ENCODE data around the gene ABLIM3. TPM values are rescaled to one million over a fixed set of nuclear protein-coding genes. Genes with fewer than 3 reads are reported as not detected.

ABLIM3 gene
- total and polyA plus RNA-seq, 4 experiments from 2014 or later: not detected

GRCh38 chr5:149299451-149300054 lies 158.3 kb downstream of the ABLIM3 start:
- H3K9me3 Mint-ChIP-seq: no peaks in the 10 kb centered on the region
- Histone ChIP-seq H3K27me3 (ENCODE audit: insufficient read depth, low read length) (peaks cover 3% of the 10 kb centered on the region), H3K36me3 (ENCODE audit: insufficient read depth, low read length) (no peaks in the 10 kb centered on the region), H3K9me3 (ENCODE audit: control insufficient read depth in 1 of 2, low read length in 2 of 2) (no peaks in the 10 kb centered on the region), H3K4me3 (ENCODE audit: low read length in 2 of 2) (no peak overlapping the region), H3K27ac (ENCODE audit: low read depth, low read length) (no peak overlapping the region), H3K4me1 (ENCODE audit: insufficient read depth, low read length) (peaks cover 9% of the 10 kb centered on the region)
- intact Hi-C loops (cut with micrococcal nuclease): no loop called here
- H3K27me3 Mint-ChIP-seq: peaks cover 7 to 11% of the 10 kb centered on the region in 2 donors
- no peak overlapping the region for H3K27ac Mint-ChIP-seq
- ChIA-PET POLR2A (ENCODE audit: partially characterized antibody) (no interaction called here), CTCF (ENCODE audit: partially characterized antibody) (interaction anchor here (1.2 to 1.5 kb wide), 3 partner anchors 18 to 135 kb away, joined by 3 to 4 read pairs (median 3); no protein-coding TSS in a partner anchor)
- H3K4me1 Mint-ChIP-seq: peaks cover 6 to 8% (median 7%) of the 10 kb centered on the region in 4 donors
- H3K36me3 Mint-ChIP-seq: no peaks in the 10 kb centered on the region
- no peak overlapping the region for H3K4me3 Mint-ChIP-seq
- no peak for DNase-seq

GRCh38 chr5:149300441-149300840 lies 159.1 kb downstream of the ABLIM3 start:
- peaks cover 3% of the 10 kb centered on the region for H3K4me1 ChIP-seq (ENCODE audit: insufficient read depth, low read length)
- no peak overlapping the region for H3K27ac ChIP-seq (ENCODE audit: low read depth, low read length)
- ChIA-PET POLR2A (ENCODE audit: partially characterized antibody) (no interaction called here), CTCF (ENCODE audit: partially characterized antibody) (interaction anchor here (1.2 to 1.5 kb wide), 4 partner anchors 17 to 134 kb away, joined by 3 to 4 read pairs (median 3); no protein-coding TSS in a partner anchor)
- Mint-ChIP-seq H3K27ac (no peak overlapping the region), H3K4me3 (no peak overlapping the region), H3K9me3 (no peaks in the 10 kb centered on the region), H3K36me3 (no peaks in the 10 kb centered on the region), H3K27me3 (peaks cover 2 to 6% of the 10 kb centered on the region in 2 donors), H3K4me1 (peaks cover 0 to 2% (median under 1%) of the 10 kb centered on the region in 4 donors)
- no peak overlapping the region for H3K4me3 ChIP-seq (ENCODE audit: low read length in 2 of 2)
- intact Hi-C loops (cut with micrococcal nuclease): no loop called here
- H3K36me3 ChIP-seq (ENCODE audit: insufficient read depth, low read length): no peaks in the 10 kb centered on the region
- H3K27me3 ChIP-seq (ENCODE audit: insufficient read depth, low read length): peaks cover 3% of the 10 kb centered on the region
- H3K9me3 ChIP-seq (ENCODE audit: control insufficient read depth in 1 of 2, low read length in 2 of 2): no peaks in the 10 kb centered on the region
- DNase-seq: no peak

- Histone ChIP-seq H3K4me1 (ENCODE audit: insufficient read depth, low read length) (no peaks in the 10 kb centered on the region), H3K4me3 (ENCODE audit: low read length in 2 of 2) (no peak overlapping the region), H3K9me3 (ENCODE audit: control insufficient read depth in 1 of 2, low read length in 2 of 2) (no peaks in the 10 kb centered on the region), H3K27ac (ENCODE audit: low read depth, low read length) (no peak overlapping the region), H3K27me3 (ENCODE audit: insufficient read depth, low read length) (no peaks in the 10 kb centered on the region), H3K36me3 (ENCODE audit: insufficient read depth, low read length) (no peaks in the 10 kb centered on the region)
- Mint-ChIP-seq H3K36me3 (no peaks in the 10 kb centered on the region), H3K27me3 (peaks cover 2 to 6% of the 10 kb centered on the region in 2 donors), H3K4me1 (no peaks in the 10 kb centered on the region), H3K4me3 (no peak overlapping the region), H3K27ac (no peak overlapping the region), H3K9me3 (no peaks in the 10 kb centered on the region)
- ChIA-PET POLR2A (ENCODE audit: partially characterized antibody) (no interaction called here), CTCF (ENCODE audit: partially characterized antibody) (interaction anchor here (1.2 kb wide), 1 partner anchor 71 kb away, joined by 3 read pairs; no protein-coding TSS in a partner anchor)
- intact Hi-C loops (cut with micrococcal nuclease): no loop called here
- DNase-seq: no peak
These were observed 159.9 kb downstream of the ABLIM3 start for GRCh38 chr5:149301049-149301743.

GRCh38 chr5:149301744-149302380 lies 160.6 kb downstream of the ABLIM3 start:
- no peak overlapping the region for H3K4me3 ChIP-seq (ENCODE audit: low read length in 2 of 2)
- H3K9me3 ChIP-seq (ENCODE audit: control insufficient read depth in 1 of 2, low read length in 2 of 2): no peaks in the 10 kb centered on the region
- Mint-ChIP-seq H3K36me3 (no peaks in the 10 kb centered on the region), H3K4me1 (no peaks in the 10 kb centered on the region), H3K27ac (no peak overlapping the region), H3K4me3 (no peak overlapping the region), H3K27me3 (peaks cover 0 to 4% of the 10 kb centered on the region in 2 donors), H3K9me3 (no peaks in the 10 kb centered on the region)
- no peaks in the 10 kb centered on the region for H3K36me3 ChIP-seq (ENCODE audit: insufficient read depth, low read length)
- H3K4me1 ChIP-seq (ENCODE audit: insufficient read depth, low read length): no peaks in the 10 kb centered on the region
- no peak overlapping the region for H3K27ac ChIP-seq (ENCODE audit: low read depth, low read length)
- ChIA-PET POLR2A (ENCODE audit: partially characterized antibody) (interaction anchor here (0.8 kb wide), 1 partner anchor 249 kb away, joined by 3 read pairs; the partner anchor contains the start of gene CSNK1A1), CTCF (ENCODE audit: partially characterized antibody) (no interaction called here)
- no peak for DNase-seq
- no peaks in the 10 kb centered on the region for H3K27me3 ChIP-seq (ENCODE audit: insufficient read depth, low read length)
- intact Hi-C loops (cut with micrococcal nuclease): no loop called here

- Histone ChIP-seq H3K9me3 (ENCODE audit: control insufficient read depth in 1 of 2, low read length in 2 of 2) (no peaks in the 10 kb centered on the region), H3K36me3 (ENCODE audit: insufficient read depth, low read length) (no peaks in the 10 kb centered on the region), H3K27ac (ENCODE audit: low read depth, low read length) (no peak overlapping the region), H3K4me1 (ENCODE audit: insufficient read depth, low read length) (no peaks in the 10 kb centered on the region), H3K4me3 (ENCODE audit: low read length in 2 of 2) (no peak overlapping the region), H3K27me3 (ENCODE audit: insufficient read depth, low read length) (no peaks in the 10 kb centered on the region)
- no peak overlapping the region for H3K4me3 Mint-ChIP-seq
- ChIA-PET POLR2A (ENCODE audit: partially characterized antibody) (interaction anchor here (0.8 kb wide), 1 partner anchor 249 kb away, joined by 3 read pairs; the partner anchor contains the start of gene CSNK1A1), CTCF (ENCODE audit: partially characterized antibody) (no interaction called here)
- DNase-seq: no peak
- intact Hi-C loops (cut with micrococcal nuclease): no loop called here
- no peaks in the 10 kb centered on the region for H3K9me3 Mint-ChIP-seq
- peak overlapping the region in 1 of 7 donors; percentile 66 for H3K27ac Mint-ChIP-seq
- H3K4me1 Mint-ChIP-seq: no peaks in the 10 kb centered on the region
- H3K36me3 Mint-ChIP-seq: no peaks in the 10 kb centered on the region
- H3K27me3 Mint-ChIP-seq: peaks cover 0 to 4% of the 10 kb centered on the region in 2 donors
These were observed 161.3 kb downstream of the ABLIM3 start for GRCh38 chr5:149302641-149303040.

- no peak overlapping the region for H3K4me3 Mint-ChIP-seq
- CTCF ChIA-PET (ENCODE audit: partially characterized antibody): no interaction called here
- intact Hi-C loops (cut with micrococcal nuclease): no loop called here
These were observed 161.9 kb downstream of the ABLIM3 start for GRCh38 chr5:149303210-149303609.

More at GRCh38 chr5:149303210-149303609, 161.9 kb downstream of the ABLIM3 start:
- DNase-seq: no peak
- Histone ChIP-seq H3K4me3 (ENCODE audit: low read length in 2 of 2) (no peak overlapping the region), H3K36me3 (ENCODE audit: insufficient read depth, low read length) (no peaks in the 10 kb centered on the region), H3K27ac (ENCODE audit: low read depth, low read length) (no peak overlapping the region), H3K4me1 (ENCODE audit: insufficient read depth, low read length) (no peaks in the 10 kb centered on the region), H3K27me3 (ENCODE audit: insufficient read depth, low read length) (no peaks in the 10 kb centered on the region), H3K9me3 (ENCODE audit: control insufficient read depth in 1 of 2, low read length in 2 of 2) (no peaks in the 10 kb centered on the region)
- Mint-ChIP-seq H3K27ac (no peak overlapping the region), H3K9me3 (no peaks in the 10 kb centered on the region), H3K4me1 (no peaks in the 10 kb centered on the region), H3K36me3 (no peaks in the 10 kb centered on the region), H3K27me3 (peaks cover 0 to 4% of the 10 kb centered on the region in 2 donors)
- POLR2A ChIA-PET (ENCODE audit: partially characterized antibody): no interaction called here

All from CD4-positive, alpha-beta memory T cell (primary cell).